ENCODE measurements around the gene NTN1.

NTN1 gene

DNA sequence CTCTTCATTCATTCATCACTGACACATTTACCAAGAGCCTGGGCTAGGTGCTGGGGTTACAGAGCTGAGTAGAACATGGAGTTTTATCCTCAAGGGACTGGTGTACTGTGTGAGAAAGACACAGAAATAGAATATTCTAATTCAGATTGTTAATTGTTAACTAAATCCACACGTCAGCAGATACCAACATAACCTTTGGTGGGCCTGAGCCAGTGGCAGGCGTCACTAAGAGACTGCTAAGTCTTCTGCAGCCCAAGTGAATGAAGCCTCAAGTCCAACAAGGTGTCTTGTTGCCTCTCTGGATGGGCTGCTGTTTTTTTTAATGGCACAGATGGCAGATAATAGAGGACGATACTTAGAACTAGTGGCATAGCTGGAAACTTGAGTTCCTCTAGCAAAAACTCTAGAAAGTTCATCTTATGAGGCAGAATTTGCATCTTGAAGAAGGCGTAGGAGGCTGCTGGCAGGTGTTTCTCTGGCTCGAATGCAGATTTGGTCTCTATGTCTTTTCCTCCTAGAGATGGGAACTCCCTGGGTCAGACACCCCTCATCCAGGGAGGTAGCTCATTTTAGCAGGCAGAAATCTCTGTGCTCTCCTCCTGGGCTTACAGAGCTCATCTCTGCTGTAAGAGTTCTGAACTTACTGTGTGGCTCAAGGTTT lies 179.5 kb downstream of the NTN1 start:
- no peak for DNase-seq

DNA sequence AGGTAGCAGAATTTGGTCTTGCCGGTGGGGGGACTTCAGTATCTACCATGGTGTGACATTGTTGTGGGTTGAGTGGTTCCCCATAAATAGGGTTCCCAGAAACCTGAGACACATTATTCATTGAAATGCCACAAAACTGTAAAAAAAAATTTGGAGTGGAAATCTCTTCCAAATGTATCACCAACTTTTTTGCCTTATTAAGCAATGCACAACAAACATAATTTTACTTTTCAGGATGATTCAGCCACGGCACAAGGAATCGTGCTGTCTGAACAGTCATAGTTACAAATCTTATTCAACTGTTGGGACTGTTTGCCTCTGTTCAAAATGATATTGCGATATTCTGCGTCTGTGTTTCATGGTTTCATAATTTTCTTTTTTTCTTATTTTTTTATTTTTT lies 181.2 kb downstream of the NTN1 start:
- no peak for DNase-seq

DNA sequence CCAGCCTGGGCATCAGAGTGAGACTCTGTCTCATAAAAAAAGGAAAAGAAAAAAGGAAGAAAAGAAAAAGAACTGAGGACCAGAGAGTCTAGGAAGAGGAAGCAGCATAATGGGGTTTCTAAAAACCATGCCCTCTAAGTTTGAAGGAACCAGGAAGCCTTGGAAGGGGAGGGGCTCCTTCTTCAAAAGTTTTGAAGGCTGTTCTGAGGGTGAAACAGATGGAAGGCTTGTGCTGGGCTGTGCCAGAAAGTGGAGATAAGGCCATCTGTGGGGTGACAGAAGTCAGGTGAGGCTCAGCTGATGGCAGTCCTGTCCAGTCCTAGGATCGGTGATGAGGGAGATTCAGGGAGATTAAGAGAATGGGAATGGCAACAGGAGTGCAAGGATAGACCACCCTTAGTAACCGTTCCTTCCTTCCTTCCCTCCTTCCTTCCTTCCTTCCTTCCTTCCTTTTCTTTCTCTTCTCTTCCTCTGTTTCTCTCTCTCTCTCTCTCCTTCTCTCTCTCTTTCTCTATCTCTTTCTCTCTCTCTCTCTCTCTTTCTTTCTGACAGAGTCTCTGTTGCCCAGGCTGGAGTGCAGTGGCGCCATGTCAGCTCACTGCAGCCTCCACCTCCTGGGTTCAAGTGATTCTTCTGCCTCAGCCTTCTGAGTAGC lies 182.6 kb downstream of the NTN1 start:
- DNase-seq = no peak

DNA sequence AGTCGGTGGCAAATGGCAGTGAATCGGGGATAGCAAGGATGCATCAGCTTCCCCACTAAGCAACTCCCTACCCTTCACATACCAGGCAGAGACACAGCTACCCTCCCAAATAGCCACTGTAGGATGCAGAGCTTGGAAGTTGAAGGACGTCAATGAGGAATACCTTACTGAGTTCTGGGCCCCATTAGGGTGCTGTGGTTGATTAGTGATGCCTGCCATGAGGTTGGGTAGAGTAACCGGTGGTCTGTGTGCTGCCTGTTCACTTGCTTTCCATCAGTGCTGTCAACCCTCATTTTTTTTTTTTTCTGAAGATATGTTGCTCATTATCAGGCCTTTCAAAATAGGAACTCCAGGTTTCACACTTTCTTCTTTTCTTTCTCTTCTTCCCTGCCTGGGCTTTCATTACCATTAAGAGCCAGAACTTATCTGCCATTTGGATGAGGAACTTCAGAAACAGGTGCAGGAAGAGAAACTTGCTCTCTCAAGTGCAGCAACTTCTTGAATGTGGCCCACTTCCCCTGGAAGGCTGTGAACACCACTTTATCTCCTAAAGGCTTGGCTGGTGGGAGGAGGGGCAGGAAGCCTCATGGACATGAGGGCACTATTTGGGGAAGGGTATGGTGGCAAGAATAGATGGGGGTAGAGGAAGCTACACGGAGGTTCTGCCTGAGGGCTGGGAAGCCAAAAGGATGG lies 183.5 kb downstream of the NTN1 start:
- no peak for DNase-seq

DNA sequence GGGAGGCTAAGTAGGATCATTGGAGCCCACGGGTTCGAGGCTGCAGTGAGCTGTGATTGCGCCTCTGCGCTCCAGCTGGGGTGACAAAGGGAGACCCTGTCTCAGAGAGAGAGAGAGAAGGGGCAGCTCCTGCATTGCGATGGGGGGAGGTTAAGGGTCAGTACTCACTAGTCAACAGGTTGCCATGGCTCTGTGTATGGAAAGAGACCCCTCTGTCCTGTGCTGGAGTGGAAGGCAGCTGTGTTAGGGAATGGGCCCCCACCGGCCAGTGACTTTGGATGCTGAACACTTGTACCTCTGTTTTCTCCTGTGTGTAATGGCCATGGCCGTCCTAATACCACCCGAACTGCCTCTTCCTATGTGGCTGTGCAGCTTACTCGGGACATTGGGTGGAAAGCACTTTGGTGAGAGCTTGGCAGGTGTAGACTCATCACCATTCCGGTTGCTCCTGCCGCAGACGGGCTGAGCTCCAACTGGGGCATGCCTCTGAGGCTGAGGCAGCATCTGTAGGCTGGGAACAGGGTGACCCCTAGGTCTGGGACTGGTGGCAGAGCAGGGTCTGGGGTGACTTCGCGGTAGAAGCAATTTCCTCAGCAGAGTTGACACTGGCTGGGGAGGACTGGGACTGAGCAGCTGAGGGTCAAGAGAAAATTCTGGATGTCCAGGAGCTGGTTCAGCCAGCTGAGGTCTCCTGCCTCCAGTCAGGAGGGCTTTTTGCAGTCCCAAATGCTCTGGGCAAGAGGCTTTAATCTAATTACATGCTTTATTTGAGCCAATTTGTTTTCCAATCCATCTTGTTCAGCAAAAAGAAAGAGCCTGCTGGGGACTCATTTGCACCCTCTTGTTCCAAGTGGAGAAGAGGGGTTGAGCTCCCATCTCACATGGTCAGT lies 184.5 kb downstream of the NTN1 start:
- DNase-seq = no peak

DNA sequence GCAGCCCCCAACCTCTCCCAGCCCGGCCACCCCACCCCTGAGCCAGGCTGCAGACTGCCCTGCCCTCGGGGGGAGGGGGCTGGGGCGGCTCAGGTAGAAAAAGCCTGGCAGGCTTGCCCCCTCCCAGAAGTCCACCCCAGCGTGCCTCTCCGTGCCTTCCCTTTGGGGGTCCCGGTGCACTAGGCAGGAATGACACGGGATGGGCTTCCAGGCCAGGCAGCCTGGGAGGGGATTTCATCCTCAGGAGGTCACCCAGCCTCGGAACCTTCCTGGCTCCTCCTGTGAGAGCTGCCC lies 185.0 kb downstream of the NTN1 start:
- DNase-seq = no peak

DNA sequence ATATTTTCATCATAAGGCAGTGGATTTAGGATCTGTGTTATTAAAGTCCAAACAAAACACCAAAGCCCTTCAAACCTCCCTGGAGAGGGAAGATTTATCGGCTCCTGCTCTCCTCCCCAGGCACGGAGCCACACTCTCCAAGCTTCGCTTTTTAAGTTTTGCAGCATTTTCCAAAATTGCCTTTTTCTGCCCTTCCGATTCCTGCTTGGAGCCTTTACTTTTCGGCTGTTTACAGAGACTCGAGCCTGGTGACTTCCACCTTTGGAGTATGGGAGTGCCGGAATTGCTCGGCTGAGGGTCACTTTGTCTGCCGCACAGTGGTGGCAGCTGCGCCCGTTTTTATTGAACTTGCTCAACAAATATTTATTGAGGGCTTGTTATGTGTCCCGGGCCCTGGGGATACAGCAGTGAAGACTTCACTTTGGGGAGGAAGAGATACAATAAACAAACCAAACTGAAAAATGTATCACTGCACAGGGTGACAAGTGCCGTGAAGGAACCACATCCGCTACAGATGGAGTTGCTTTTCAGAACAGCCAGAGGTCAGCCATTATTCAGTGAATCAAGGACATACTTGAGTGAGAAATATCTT lies 185.5 kb downstream of the NTN1 start:
- DNase-seq = no peak

DNA sequence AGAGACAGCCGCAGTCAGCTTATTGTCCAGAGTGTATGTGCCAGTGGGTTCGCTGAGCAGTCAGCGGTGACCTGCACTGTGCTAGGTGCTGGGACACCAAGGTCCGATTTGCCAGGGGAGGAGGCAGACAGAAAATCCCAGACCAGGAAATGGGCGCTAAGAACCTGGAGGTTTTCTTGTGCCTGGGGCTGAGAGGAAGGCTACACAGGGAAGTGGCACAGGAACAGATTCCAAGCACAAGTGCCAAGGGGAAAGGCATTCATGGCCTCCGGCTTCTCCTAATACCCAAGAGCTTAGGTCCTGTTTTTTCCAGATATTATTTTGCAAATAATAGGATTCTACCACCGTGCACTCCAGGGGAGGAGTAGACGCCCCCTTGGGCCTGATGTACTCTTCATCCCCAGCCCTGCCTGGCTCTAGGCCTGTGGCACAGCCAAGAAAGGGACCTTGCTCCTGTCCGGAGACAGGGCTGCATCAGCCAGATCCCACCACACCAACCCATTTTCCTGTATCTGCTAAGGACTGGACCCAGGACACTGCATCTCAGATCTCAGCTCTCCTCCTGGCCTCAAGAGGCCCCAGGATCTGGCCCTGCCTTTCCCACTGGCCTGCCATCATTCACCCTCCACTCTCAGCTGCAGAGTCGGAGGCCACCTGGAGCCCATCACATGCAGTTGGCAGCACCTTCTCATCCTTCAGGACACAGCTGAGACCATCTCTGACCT lies 187.2 kb downstream of the NTN1 start:
- DNase-seq = no peak

DNA sequence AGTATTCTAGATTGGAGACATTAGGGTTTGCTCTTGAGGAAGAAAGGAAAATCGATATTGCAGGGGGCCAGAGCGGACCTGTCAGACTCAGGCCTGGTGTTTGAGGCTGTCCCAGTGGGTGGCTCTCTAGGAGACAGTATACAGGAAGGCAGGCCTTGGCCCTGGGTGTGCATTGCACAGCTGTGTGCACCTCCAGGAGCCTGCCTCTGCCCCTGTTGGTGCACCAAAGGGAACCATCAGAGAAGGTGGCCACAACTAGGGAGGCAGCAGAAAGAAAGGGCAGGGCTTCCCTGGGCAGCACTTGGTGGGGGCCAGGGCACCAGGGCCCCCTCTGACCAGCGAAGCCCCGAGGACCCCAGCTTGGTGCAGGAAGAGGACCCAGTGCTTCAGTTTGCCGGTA lies 188.0 kb downstream of the NTN1 start:
- no peak for DNase-seq

DNA sequence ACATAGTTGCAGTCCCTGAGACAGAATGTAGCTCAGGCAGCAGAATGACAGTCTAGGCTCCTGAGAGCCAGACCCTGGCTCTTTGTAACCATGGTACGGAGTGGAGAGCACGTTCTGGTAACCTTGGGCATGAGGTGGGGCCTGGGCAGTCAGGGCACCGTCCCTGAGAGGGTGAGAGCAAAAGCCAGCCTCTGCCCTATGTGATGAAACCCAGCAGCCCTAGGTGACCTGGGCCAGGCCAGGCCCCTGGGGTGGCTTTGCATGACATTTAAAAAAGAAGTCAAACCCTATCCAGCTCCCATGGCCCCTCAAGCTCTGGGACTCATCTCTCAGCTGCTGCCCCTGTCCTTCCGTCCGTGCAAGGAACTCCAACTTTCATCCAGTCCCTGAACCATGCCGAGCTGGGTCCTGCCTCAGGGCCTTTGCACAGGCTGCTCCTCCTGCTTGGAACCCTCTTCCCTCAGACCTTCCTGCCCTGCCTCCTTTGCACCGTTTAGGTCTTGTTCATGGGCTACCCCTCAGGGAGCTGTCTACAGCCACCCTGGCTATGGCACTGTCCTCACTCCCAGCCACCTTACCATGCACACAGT lies 188.6 kb downstream of the NTN1 start:
- no peak for DNase-seq

DNA sequence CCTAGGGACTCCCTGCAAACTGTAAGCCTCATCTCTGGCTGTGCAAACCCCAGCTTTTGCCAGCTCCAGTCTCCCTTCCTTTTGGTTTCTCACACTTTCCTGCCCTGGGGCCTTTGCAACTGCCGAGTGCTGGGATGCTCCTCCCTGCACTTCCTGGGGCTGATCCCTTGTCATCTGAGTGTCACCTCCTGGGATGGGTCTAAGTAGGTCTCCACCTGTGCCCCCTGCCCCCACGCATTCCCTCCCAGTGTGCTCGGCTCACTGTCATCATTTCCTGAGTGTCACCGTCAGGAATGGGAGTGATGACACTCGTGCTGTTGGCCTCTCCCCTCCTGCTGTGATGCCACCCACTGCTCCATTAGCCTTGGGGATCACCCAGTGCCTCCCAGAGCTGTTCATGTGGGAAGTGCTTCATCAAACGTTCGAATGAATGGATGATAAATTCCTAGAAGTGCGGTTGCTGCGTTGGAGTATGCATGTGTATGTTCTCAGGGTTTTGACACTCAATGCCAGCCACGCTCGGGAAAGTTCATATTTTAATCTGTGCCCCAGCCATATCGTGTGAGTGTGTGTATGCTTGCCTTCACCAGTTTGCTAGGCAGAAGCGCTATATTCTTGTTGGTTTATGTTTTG lies 189.9 kb downstream of the NTN1 start:
- no peak for DNase-seq

DNA sequence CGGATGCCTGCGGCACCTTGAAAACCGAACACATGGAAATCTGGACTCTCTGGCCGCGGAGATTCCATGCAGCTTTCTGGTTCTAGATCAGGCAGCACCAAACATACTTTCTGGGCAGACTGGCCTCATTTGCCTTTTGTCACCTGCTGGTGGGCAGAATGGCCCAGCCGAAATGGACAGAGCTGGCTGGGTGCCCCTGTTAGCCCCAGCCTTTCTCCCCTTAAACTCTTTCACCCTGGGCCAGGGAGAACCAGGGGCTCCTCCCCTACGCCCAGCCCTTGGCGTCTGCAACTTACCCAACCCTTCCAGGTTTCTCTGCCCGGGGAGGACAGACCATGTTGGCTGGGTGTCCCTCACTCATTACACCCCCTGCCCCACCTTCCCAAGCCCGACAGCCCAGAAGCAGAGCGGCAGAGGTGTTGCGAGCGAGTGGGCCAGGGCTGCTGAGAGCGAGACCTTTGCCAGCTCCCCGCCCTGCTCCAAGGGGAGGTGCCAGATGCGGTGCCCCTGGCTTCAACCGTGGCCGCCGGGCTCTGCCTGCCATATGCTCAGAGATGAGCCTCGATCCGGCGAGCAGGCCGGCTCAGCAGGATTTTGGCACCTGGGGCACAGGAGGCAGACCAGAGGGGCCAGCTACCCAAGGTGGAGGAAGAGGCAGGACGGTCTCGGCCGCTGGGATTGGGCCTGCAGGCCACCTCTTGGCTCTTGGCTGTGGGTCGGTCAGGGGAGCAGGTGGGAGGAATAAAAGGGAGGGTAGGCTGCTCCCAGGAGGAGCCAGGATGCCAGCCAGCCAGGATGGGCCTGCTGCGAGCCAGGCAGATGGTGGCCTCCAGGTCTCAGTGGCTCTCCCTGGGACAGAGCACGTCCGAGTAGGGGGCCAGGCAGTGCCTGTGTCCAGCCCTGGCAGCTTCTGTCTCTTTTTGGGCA lies 191.3 kb downstream of the NTN1 start:
- no peak for DNase-seq

DNA sequence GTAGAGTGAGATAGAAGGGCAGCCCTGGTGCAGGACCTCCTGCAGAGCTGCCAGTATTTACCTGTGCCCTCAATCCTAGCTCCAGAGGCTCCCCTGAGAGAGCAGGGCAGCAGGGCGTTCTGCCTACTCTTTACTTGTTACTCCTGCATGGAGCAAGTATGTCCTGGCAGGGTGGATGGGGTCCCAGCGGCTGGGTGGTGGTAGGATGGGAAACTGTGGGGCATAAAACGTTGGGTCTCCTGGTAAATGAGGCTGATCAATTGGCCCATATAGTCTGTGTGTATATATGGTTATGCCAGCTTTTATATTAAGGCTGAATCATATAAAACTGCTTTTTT lies 192.0 kb downstream of the NTN1 start:
- DNase-seq = no peak

DNA sequence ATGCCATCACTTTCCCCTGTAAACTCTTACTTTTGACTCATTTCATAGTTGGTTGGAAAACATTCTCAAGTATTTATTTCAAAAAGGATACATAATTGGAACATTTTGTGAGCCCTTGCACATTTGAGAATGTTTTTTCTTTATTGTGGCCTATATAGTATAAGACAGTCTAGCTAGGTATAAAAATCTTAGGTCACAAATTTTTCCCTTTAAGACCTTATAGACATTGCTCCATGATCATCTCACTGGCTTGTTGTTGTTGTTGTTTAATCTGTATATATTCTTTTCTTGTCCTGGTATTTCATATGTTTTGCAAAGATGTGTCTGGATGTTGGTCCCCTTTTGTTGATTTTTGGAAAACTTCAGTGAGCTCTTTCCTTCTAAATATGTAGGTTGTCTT lies 194.2 kb downstream of the NTN1 start:
- DNase-seq = no peak

DNA sequence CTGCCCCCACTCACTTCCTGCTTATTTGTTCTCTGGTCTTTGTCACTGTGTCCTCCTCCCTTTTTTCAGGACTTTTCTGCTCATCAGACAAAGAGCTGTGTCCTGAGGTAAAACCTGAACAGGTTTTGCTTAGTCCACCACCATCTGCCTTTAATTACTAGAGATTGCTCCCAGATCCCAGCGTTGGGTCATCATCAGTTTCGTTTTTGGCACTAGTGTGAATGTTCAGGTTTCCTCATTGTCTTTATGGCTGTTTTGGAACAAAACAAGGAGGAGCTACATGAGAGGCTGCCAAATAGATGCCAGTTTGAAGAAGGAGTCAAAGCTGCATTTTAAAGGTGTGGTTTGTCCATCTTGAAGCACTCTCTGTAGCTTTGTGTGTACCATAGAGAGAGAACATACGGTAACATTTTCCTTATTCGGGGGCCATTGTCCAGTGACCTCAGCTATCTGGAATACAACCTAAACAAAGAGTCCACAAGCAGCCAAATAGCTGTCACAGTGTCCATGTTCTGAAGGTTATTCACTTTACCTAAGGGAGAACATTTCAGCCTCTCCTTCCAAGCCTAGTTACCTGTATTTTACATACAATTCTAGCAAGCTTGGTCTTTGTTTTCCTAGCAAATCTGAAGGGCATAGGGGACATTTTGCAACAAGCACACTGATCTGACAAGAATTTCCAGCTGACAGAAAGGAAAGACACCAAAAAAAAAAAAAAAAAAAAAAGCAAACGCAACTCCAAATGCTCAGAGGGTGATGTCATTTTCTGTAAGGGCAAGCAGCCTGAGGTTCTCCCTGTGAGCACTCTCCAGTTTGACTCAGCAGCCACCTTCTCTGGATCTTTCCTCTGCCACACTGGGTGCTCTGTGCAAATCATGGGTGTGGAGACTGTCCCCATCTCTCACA lies 196.1 kb downstream of the NTN1 start:
- DNase-seq = no peak

DNA sequence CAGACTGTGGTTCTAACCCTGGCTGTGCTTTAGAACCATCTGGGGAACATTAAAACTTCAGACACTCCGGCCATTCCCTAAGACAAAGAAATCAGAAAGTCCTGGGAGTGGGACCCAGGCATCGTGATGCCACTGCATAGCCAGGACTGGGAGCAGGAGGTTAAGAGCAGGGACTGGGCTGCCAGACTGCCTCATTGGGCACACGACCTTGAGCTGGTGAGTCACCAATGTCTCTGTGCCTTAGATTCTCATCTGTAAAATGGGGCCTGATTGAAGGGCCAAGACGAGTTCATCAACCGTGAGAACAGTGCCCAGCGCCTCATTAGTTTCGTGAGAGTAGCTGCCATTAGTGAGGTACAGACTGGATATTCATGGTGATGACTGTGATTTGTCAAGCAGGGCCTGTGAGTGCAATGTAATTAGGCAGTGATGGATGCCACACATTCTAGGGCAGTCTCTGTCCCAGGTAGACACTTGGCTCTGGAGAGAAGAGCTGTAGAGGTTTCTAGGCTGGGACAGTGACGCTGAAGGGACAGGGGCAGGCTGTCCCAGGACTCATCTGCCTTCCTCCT lies 196.8 kb downstream of the NTN1 start:
- no peak for DNase-seq

DNA sequence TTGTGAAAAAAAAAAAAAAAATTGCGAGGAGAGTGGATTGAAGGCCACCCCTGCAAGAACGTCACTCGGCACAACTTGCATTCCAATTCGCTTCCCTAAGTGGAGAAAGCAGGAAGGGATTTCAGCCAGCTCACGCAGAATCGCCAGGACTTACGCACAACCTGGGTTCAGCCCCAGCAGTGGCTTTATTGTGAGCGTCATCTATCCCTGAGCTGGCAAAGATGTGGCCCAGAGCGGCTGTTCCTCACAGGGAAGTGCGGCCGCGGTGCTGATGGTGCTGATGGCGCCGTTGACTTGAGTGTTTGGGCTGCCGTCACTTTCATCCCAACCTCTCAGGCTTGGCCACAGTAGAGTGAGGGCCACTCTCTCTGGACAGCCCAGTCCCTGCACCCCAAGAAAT lies 197.6 kb downstream of the NTN1 start:
- DNase-seq = no peak

DNA sequence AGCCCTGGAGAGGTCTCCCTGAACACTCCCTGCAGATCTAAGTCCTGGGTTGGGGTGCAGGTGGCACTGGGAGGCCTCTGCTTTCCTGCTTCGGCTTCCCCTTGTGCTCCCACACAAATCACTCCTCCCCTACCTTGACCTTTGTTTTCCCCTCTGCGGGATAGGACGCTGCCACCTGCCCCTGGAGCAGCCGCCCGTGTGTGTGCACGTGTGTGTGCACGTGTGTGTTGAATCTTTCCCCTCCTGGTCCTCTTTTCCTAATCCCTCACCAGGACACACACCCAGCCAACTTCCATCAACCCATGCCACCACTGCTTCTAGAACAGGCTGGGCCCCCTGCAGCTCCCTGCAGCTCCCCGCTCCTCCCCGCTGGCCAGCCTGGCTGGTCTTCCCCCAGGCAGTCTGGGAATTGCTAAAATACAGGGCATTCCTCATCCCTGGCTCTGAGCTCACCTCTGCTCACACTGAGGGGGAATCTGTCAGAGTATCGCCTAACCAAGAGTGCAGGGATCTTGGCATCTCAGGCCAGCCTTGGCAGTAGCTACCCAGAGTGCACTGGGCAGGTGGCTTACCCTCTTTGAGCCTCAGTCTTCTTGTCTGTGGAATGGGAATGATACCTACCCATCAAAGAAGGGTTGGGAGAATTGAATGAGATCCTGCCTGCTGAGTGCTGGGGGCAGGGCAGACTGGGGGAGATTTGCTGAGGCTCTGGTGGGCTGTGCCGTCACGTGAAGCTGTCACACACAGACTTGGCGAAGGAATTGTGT lies 198.5 kb downstream of the NTN1 start:
- no peak for DNase-seq

Data from central memory CD4-positive, alpha-beta T cell (primary cell).